GM21825 (cell line): Measurements from ENCODE around the gene KIAA0513.

Experiments
- ATAC-seq: cut with Tn5 transposase; IDR thresholded peaks from one replicate; pipeline ENCODE4 v1.9.1; 2021; ENCODE audit warnings: mild to moderate bottlenecking, moderate library complexity; ENCODE audit not compliant: unreplicated experiment

Gene KIAA0513

GRCh38 chr16:85129876-85130704, 102.5 kb downstream of the KIAA0513 start:
- no peak for ATAC-seq

GRCh38 chr16:85130705-85131028, 103.1 kb downstream of the KIAA0513 start:
- ATAC-seq = no peak

GRCh38 chr16:85132456-85133289, 105.1 kb downstream of the KIAA0513 start:
- ATAC-seq = no peak

- ATAC-seq = no peak
Measured at GRCh38 chr16:85133290-85133599, 105.7 kb downstream of the KIAA0513 start.

- ATAC-seq = no peak
Measured at GRCh38 chr16:85134076-85134788, 106.6 kb downstream of the KIAA0513 start.

GRCh38 chr16:85134789-85135142, 107.2 kb downstream of the KIAA0513 start:
- ATAC-seq = no peak

DNA sequence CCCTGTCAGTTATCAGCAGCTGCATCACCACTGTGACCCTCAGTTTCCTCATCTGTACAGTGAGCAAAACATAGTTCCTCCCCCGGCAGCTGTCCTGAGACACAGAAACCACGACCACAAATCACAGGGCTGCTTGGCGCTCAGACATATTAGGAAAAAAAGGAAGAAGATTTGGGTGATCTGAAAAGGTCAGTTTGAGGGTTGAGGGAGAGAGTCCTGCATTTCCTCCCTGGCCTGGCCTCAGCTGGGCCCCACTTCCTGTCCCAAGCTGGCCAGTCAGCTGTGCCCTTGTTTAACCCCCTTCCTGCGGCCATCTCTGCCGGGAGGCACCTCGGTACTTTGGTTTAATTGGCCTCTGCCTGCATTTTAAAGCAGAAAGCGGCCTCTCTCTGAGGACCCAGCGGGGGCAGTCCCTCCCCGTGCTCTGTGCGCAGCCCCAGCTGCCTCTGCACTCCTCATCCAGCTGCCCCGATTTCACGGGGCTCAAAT, 108.7 kb downstream of the KIAA0513 start:
- ATAC-seq = no peak

- ATAC-seq = no peak
Measured at GRCh38 chr16:85136702-85137322, 109.2 kb downstream of the KIAA0513 start.

- ATAC-seq = no peak
Measured at GRCh38 chr16:85137323-85138072, 109.9 kb downstream of the KIAA0513 start.

DNA sequence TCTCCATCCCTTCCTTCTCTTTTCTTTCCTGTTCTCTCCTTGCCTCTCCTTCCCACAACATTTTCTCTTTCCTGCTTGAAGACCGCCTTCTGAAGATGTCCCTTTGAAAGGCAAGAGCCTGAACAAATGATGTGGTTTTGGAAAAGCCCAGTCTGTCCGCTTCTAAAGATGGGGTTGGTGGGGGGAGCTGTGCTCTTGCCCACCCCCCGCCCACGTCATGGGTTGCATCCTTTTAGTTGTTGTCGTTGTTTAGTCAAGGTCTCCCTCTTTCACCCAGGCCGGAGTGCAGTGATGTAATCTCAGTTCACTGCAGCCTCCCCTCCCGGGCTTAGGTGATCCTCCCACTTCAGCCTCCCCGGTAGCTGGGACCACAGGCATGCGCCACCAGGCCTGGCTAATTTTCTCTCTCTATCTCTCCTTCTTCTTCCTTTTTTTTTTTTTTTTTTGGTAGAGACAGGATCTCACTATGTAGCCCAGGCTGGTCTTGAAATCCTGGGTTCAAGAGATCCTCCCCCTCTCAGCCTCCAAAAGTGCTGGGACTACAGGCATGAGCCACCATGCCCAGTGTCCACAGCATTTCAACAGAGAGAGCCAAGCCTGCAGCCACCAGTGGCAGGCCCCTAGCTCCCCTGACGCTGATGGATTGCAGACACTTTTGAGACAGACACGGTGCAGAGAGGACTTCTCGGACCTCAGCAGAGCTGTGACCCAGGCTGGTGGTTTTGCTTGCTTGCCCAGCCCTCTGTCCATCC, 110.7 kb downstream of the KIAA0513 start:
- no peak for ATAC-seq

DNA sequence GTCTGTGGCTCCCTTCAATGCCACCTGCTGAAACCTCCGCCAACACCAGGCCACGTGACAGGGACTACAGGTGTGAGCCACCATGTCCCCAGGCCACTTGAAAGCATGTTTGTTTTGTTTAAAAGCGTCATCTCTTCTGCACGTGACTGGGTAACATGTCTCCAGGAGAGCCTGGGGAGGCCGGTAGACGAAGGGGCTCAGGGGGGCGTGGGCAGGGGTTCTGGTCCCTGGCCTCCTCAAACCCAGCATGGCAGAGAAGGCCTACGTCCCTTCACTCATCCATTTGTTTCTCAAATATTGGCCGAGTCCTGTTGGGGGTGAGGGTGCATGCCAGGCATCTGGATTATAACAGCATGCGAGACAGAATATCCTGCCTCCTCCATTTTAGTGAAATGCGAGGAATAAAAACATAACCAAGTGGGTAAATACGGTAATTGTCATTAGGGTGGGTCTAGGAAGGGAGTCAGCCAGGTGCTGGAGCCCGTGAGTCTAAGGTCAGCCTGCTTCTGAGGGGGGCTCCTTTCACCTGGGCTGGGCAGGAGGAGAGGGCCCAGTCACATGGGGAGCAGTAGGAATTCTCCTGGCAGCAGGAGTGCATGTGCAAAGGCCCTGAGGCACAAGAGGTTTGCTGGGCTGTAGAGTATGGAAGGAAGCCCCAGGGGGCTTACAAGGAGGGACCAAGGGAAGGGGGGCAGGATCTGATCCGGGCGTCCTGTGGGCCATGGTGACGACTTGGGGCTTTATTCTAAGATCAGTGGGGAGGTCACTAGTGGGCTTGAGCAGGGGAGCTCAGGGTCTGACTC, 111.4 kb downstream of the KIAA0513 start:
- no peak for ATAC-seq

- no peak for ATAC-seq
Measured at GRCh38 chr16:85139881-85140339, 112.3 kb downstream of the KIAA0513 start.

DNA sequence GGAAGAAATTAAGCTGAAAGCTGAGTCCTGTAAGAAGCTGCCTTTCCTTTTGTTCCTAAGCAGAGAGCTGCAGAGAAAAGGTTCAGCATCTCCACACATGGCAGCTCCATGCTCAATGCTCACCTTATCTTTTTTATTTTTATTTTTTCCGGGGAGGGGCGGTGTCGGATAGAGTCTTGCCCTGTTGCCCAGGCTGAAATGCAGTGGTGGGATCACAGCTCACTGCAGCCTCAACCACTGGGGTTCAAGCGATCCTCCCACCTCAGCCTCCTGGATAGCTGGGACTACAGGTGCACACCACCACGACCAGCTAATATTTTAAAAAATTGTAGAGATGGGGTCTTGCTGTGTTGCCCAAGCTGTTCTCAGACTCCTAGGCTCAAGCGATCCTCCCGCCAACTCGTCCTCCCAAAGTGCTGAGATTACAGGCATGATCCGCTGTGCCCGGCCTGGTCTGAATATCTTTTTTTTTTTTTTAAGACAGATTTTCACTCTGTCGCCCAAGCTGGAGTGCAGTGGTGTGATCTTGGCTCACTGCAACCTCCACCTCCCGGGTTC, 112.9 kb downstream of the KIAA0513 start:
- no peak for ATAC-seq

DNA sequence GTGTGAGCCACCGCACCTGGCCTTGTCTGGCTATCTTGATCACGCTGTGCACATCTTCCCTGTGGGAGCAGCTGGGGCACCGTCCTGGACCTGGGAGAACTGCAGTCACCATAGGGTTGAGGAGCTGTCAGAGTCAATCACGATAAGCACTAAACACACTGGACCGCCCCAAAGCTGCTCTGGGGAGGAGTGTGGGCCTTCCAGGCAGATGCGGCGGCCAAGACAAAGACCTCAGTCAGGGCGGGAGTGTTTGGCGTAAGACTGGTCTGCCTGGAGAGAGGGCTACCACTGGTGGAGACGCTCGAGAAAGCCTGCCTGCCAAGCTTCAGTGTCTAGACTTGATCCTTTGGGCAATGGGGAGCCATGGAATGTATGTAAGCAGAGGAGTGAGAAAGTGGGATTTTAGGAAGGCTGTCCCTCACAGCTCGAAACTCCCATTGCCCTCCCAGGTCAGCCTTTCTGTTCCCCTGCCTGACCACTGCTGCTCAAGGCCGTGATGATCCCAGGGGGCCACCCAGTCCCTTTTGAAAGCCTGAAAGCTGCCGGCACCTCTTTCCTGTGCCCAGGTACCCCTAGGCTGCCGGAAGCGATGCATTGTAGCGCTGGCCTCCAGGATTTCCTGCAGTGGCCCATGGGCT, 114.0 kb downstream of the KIAA0513 start:
- no peak for ATAC-seq

DNA sequence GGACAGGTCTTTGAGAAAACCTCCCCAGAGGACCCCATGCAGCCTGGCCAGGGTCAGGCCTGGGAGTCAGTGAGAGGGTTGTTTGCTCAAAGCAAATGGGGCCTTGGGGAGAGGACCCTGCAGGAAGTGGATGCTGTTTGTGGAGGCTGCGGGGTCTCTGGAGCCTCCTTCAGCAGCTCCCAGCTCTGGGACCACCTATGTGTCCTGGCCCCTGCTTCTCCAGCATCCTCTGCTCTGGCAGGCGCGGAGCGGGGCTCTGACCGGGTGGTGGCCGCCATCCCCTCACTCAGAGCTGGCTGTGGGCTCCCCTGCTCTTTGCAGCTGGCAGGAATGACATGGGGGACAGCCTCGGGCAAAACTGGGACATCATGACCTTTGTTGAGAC, 114.5 kb downstream of the KIAA0513 start:
- ATAC-seq = no peak

DNA sequence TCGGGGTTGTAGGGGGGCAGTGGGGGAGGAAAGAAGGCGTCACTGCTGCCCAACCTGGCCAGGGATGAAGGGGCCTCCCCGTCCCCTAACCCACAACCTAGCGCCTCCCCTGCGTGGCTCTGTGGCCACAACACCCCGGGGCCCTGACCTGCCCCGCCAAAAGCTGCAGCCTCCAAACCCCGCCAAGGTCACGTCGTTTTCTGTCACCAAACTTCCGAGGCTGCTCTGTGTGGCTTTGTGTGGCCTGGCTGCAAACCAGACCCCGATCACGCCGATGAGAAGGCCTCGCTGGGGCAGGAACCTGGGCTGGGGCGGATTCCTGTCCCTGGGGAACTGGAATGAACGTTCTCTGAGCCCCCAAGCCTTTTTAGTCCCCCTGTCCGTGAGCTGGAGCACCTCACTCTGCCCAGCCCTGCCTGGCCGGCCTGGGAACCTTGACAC, 115.2 kb downstream of the KIAA0513 start:
- no peak for ATAC-seq
